PFSK-1 (cell line): ENCODE data around the gene SPG11.

Experiments
- FOXP2 ChIP-seq: optimal IDR thresholded peaks from 2 replicates; pipeline ENCODE3; 2011; ENCODE audit warnings: borderline replicate concordance, control low read depth, inconsistent platforms; ENCODE audit not compliant: insufficient read depth; ENCODE audit errors: extremely low read length, extremely low read depth
- POLR2AphosphoS5 ChIP-seq: IDR thresholded peaks from 2 replicates; pipeline ENCODE4 v1.6.1; 2012; ENCODE audit warnings: low read depth, mild to moderate bottlenecking, control low read depth, low read length, moderate library complexity
- REST ChIP-seq, 2 experiments: IDR thresholded peaks; 2 replicates each; pipeline versions ENCODE4 v1.6.1 to v1.8.0; 2011 to 2012; ENCODE audit warnings: low read depth in 2 of 2, low read length in 2 of 2, control low read depth in 1 of 2, inconsistent platforms in 1 of 2, mild to moderate bottlenecking in 1 of 2, moderate library complexity in 1 of 2; ENCODE audit not compliant: insufficient read depth in 1 of 2
- SIN3A ChIP-seq: IDR thresholded peaks from 2 replicates; pipeline ENCODE4 v1.6.1; 2012; ENCODE audit warnings: mild to moderate bottlenecking, low read length, moderate library complexity, borderline replicate concordance; ENCODE audit not compliant: insufficient read depth
- TAF1 ChIP-seq: IDR thresholded peaks from 2 replicates; pipeline ENCODE4 v1.6.1; 2012; ENCODE audit warnings: low read length, control low read depth, borderline replicate concordance; ENCODE audit not compliant: insufficient read depth

- TF ChIP-seq POLR2AphosphoS5 (no peak), TAF1 (no peak), REST (IDR thresholded peaks at IDR 0.05; ENCODE audit: insufficient read depth in 1 of 2, low read depth in 2 of 2, low read length in 2 of 2) (no peak), SIN3A (no peak), FOXP2 (no peak)
Observed at GRCh38 chr15:44646460-44646859, 17.0 kb downstream of the SPG11 start.
